ENCODE results near the gene MLC1.

GRCh38 chr22:50046019-50046415 is 39.2 kb downstream of the MLC1 start:
- TF ChIP-seq CTCF (IDR thresholded peaks at IDR 0.05) (no peak), EZH2 (IDR thresholded peaks at IDR 0.05; ENCODE audit: borderline replicate concordance, insufficient read depth, low read depth, low read length, poor library complexity, severe bottlenecking) (no peak)
